GM08714 (cell line): ENCODE data around the gene ZMIZ1.
A peak's percentile ranks its signal among the peaks of the same experiment; 100 is the strongest.

Experiments
- H3K4me3 ChIP-seq: fragments of 200-500 bp; sonication (Bioruptor generic); 2 replicates; pipeline ENCODE4 v1.5.1; 2014; ENCODE audit warnings: mild to moderate bottlenecking, low read length, inconsistent platforms
- ZNF274 ChIP-seq: IDR thresholded peaks from 2 replicates; pipeline ENCODE4 v1.6.1; 2012; ENCODE audit warnings: mild to moderate bottlenecking, low read depth, low read length

Gene ZMIZ1

DNA sequence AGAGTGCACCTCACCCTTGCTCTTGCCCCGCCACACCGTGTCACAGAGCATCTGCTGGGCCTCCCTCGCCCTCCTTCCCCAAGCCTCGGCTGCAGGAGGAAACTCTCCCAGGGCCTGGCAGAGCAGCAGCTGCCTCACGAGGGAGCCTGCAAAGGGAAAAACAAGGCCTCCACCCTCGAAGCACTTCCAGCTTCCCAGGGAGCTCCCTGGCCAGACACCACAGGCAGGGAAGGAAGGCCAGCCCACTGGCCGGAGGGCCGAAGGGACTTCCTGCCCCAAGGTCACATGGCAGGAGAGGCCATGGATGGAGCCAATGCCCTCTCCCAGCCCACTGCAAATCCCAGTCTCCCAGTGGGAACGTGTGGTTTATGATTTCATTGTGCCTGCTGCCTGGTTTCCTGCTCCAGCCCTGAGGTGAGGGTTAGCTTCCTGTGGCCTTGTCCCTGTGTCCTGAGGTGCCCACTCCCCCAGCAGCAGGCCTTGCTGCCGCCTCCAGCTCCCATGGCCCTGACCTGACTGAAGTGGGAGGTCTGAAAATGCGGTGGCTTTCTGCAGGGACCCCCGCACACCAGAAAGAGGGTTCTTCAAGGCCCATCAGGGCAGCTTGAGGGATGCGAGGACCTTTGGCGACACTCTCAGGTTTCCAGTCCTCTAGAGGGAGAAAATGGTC, 178.0 kb downstream of the ZMIZ1 start:
- no peak for TF ChIP-seq ZNF274
- no peak overlapping the region for H3K4me3 ChIP-seq

DNA sequence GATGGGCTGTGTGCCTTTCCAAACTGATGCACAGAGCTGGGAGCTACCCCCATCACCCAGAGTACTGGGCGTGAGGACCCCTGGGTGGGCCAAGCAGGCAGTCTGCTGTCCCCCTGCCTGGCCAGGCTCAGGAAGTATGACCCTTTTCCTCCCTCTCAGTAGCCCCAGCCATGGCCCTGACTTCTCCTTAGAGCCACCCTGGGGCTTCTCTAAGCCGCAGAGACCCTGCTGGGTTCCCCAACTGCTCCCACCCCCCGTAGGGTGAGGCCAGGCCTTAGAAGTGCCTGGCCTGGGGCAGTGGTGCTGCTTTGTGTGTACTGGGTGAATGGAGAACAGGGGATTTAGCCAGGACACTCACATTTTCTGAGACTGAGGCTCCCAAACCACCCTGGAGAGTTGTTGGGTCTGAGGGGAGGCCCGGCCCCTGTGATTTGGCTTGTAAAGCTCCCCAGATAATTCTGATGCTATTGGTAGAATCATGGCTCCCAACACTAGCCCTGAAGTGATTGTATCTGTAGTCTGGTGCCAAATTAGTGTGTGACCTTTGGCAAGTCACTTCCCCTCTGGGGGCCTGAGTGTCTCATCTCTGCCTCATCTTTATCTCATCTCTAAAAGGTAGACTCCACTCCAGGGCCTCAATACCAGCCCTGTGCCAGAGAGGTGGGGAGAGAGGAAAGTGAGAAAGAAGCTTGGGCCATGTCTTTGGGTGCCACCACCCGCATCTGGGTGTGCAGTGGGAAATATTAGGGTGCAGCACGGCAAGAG, 178.8 kb downstream of the ZMIZ1 start:
- no peak for TF ChIP-seq ZNF274
- H3K4me3 ChIP-seq, result no peak overlapping the region; the same call in 1 of the 2 replicates

DNA sequence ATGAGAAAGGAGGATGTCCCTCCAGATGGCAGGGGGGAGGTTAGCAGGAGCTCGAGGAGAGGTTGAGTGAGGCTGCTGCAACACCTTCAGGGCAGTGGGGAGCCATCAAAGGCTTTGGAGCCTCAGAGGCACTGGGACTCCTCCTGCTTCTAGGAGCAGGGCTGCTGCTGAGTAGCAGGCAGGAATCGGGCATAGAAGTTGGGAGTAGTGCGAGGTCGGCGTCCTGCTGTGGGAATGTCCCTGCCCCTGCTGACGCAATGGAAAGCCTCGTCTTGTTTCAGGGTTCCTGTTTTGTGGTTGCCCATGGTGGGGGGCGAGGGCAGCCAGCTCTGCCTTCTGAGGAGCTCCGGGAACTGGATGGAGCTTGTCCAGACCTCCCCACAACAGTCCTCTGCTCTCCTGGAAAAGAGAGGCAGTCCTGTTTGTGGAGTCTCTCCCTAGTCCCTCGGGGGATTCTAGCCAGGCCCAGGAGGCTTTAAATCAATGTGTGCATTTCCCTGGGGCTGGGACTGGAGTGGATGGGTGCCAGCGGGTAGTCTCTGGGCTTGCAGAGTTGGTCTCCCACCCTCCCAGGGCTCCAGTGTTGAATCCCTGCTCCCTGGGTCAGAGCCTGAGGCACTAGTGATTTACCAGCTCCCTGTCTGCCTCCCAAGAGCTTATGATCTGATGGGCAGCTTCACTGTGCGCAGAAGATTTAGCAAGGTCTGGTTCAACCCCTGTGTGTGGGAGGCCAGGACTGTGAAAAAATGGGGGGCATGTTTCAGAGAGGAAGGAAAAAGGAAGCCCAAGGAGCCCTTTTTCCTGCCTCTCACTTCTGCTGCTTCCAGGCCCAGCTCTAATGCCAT, 179.8 kb downstream of the ZMIZ1 start:
- TF ChIP-seq ZNF274, result no peak
- no peak overlapping the region; the same call in 1 of the 2 replicates for H3K4me3 ChIP-seq

DNA sequence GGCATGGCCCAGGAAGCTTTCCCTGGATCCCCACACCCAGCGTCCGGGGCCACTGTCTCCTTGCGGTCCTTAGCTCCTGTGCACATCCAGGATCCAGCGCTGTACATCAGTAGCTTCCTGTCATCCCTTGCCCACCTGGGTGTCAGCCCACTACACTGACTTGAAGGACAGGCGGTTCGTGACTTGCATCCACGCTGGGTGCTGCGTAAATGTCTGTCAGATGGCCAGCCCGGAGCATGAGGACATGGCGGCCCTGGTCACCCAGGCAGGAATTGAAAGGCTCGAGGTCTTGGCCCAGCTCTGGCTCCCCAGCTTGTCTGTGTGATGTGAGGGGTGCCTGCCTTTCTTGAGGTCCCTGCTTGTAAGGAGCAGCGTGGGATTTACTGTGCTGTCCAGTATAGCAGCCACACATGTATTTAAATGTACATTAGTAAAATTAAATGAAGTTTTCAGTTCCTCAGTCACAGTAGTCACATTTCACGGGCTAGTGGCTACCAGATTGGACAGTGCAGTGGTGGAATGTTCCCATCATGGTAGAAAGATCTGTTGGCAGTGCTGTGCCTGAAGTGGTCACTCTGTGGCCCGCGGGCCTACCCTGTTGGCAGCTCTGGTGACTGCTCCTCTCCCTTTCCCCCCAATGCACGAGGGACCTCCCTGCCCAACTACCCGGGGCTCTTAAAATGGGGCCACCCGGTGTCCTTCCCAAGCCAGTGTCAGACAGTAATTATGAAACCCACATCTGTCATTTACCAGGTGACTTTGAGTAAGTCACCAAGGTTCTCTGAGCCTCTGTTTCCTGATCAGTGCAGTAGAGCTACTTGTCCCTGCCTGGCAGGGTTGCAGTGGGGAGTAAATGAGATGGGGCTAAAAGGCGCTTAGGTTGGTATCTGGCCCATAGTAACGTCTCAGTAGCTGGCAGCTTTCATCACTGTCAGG, 180.7 kb downstream of the ZMIZ1 start:
- TF ChIP-seq ZNF274, result no peak
- H3K4me3 ChIP-seq, result peak overlapping the region; percentile 15; the same call in 1 of the 2 replicates

DNA sequence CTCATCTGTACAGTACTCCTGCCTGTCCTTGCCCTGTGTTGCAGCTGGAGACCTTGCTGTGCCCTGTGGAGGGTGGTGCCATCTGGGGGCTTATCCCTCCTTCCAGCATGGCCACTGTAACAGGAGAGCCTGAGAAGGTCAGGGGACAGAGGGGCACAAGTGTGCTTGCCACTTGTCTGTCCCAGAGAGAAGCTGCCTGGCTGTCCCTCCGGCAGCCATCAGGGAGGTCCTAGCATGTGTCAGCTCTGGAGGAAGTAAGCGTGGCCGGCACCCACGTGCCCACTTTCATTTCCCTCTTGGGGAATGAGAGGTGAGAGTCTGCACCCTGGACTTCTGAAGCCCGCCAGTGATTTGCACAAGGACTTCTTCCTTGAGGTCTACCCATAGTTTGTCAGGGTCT, 181.5 kb downstream of the ZMIZ1 start:
- peak overlapping the region; percentile 15; the same call in 1 of the 2 replicates for H3K4me3 ChIP-seq
- no peak for TF ChIP-seq ZNF274

DNA sequence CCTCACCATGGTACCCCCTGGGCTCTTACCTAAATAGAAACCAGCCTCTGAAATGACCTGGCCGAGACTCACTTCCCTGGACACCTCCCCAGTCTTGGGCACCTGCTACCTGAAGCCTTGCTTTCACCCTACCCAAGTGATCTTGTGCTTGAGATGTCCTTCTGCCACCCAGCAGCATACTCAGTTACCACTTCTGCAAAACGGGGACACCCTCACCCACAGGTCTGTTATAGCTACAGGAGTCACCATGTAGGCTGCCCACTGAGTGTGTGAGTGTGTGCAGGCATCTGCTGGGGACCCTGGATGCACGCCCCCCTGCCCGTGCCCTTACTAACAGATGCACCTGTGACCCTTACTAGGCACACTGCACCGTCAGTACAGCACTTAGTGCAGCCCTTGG, 183.7 kb downstream of the ZMIZ1 start:
- no peak overlapping the region for H3K4me3 ChIP-seq
- TF ChIP-seq ZNF274, result no peak

DNA sequence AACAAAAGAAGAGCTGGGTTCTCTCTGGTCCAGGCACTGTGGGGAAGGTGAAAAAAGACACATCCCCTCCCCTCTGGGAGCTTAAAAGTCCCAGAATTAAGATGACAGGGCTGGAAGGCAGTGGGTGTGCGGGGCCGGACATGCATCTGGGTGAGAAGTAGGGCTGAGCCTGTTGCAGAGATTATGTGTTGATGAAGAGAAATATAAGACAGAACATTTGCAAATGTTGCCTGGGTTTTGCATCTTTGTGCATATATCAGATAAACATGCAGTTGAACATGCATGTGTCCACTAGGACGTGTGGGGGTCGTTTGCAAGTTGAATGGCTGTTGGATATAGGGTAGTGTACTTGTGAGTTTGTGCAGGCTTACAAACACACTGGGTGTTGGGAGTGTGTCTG, 184.2 kb downstream of the ZMIZ1 start:
- no peak overlapping the region for H3K4me3 ChIP-seq
- no peak for TF ChIP-seq ZNF274

DNA sequence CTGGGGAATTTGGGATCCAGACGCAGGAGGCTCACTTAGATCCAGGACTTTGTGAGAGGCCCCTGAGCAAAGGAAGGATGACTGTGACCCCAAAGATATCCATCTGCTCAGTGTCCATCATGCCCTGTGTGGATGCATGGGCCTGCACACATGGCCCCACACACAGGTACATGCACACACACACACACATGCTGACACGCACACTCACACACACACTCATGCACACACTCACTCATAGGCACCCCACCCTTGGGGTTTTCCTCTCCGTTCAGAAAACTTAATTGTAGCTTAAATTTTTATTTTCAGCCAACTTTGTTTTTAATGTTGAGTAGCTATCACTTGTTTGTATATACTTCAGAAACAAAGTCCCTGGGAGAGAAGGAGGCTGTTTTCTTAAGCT, 184.9 kb downstream of the ZMIZ1 start:
- H3K4me3 ChIP-seq, result no peak overlapping the region

DNA sequence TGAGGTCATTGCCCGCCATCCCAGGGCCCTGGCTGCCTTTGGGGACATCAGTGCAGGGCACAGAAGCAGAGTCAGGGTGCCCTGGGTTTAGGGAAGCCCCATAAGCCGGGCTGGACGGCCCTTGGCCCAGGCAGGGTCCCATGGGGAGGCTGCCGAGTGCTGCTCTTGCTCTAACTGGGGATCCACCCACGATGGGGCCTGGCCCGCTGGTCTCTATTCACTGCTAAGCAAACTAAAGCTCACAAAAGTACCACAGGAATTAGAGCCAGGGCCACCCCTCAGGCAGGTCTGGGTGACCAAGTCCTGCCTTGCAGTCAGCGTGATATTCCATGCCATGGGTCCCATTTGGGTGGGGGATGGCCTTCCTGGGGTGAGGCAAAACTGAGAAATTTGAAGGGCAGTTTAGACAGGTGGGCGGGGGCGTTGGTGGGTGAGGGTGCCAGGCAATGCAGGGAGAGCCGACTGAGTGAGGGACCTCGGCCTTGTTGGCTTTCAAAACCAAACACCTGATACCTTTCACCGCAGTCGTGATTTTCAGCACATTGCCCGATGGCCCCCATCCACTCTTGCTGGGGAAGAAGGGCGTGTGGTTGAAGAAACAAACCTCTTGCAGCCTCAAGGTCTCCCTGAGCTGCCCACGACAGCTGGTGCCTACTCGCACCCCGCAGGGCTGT, 185.7 kb downstream of the ZMIZ1 start:
- no peak for TF ChIP-seq ZNF274
- H3K4me3 ChIP-seq, result no peak overlapping the region

More for the DNA sequence above, 184.9 kb downstream of the ZMIZ1 start:
- TF ChIP-seq ZNF274, result no peak

DNA sequence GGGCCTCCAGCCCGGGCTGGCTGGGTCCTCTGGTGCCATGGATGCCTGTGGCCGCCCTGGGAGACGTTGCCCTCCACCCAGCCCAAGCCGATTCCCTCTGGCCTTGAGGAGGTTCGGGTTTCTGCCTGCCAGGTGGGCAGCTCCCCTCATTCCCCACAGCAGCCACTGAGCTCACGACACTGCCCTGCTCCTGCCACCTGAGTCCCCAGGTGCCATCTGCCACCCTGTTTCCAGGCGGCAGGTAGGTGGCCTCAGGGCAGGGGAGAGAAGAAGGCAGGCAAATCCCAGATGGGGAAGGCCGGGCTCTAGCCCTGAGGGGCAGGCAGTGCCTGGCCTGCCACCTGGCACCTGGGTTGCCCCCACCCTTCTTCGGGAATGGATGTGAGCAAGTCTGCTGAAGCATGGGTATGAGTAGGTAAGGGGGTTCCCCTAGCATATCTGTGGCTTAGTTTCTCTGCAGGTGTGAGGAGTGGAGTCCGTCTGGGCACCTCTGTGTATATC, 186.3 kb downstream of the ZMIZ1 start:
- TF ChIP-seq ZNF274, result no peak
- H3K4me3 ChIP-seq, result no peak overlapping the region

DNA sequence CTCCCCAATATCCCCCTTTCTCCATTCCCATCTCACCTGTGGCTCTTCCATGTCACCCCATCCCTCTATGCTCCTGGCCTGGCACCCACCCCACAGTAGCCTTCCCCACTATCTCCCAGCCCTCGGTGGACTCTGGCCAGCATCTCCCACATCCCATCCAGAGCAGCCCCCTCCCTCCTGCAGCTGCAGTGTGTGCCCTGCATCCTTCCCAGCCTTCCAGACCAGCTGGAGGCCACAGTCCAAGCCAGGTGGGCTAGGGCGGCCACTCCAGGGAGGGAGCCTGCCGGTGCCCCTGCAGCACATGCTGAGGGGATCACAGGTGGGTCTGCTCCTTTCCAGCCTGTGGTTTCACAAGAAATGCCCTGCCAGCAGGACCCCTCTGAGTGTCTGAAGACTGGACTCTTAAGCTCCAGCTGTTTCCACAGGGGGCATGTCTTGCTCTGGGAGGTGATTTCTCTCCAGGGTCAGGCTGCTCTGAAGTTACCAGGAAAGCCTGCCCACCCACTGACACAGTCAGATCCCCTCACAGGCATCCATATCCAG, 187.6 kb downstream of the ZMIZ1 start:
- no peak overlapping the region for H3K4me3 ChIP-seq
- no peak for TF ChIP-seq ZNF274

DNA sequence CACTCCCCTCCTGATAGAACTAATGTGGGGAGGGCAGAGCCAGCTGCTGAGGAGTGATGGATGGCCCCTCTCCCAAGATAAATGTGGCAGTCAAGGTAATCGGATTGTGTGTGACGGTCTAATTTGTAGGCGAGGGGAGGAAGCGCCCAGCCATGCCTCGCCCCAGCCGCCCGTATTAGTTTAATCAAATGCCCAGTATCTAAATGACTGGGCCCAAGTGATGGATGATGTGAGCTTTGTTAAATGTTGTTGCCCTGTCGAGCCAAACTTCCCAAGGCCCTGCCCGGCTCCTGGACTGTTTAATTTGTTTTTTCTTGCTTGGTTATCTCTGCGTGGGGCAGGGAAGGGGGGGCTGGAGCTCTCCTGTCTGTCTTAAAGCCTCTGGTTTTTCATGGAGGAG, 190.1 kb downstream of the ZMIZ1 start:
- no peak for TF ChIP-seq ZNF274
- no peak overlapping the region for H3K4me3 ChIP-seq

DNA sequence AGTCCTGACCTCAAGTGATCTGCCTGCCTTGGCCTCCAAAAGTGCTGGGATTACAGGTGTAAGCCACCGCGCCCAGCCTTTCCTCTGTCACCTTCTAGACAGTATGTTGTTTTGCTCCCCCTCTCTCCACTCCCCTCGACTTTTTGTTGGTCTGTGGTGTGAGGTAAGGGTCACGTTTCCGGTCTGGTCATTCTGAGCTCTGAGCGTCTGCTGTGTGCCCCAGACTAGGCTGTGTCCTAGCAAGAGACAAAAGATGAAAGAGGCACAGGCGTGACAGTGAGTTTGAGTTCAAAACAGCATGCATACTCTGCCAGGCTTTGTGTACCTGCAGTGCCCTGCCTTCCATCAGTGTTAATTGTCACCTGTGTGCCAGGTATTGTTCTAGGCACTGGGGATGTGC, 191.1 kb downstream of the ZMIZ1 start:
- no peak overlapping the region for H3K4me3 ChIP-seq
- no peak for TF ChIP-seq ZNF274
